GM19463 (cell line): ENCODE measurements around the gene TBL2.
A peak's percentile ranks its signal among the peaks of the same experiment; 100 is the strongest.
"Not testable (repeated sequence)": the region's sequence is repeated elsewhere in the genome, so short reads cannot be mapped to it uniquely, and the experiment has no call there.

Source experiments
- ATAC-seq: cut with Tn5 transposase; IDR thresholded peaks from one replicate; pipeline ENCODE4 v1.9.1; 2021; ENCODE audit warnings: mild to moderate bottlenecking, moderate library complexity; ENCODE audit not compliant: unreplicated experiment

Gene TBL2

DNA sequence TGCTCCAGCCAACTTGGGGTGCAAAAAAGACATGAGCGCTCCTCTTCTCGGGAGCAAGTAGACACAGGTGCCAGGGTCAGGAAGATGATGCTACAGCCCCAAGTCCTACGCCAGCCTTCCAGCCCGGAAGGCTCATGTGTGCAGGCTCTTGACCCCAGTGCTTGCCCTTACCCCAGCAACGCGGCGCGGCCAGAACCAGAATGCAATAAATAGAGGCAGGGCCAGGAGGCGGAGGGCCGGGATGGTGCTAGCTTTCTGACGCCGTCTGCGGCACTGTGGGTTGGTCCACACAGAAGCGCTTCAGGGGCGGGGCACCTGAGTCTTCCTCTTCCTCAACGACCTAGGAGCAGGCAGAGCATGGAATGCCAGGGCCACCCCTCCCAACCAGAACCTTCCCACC lies 41.3 kb downstream of the TBL2 start:
- ATAC-seq = no peak

DNA sequence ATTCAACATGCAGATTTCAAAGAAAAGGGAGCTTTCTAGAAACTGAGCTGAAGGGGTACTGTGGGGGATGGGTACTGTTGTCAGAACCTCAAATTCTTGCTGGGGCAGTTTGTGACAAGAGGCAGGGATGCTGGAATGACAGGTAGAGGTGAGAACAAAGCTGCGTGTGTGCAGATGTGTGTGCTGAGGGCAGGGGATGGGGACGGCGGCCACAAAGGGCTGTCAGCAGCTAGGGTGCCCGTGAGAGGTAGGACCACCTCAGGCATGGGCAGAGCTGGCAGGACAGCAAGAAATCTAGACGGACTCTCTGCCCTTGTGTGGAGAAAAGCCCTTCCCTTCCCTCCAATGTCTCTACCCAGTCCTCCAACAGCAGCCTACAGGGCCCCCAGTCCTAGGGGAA lies 41.9 kb downstream of the TBL2 start:
- ATAC-seq = no peak

DNA sequence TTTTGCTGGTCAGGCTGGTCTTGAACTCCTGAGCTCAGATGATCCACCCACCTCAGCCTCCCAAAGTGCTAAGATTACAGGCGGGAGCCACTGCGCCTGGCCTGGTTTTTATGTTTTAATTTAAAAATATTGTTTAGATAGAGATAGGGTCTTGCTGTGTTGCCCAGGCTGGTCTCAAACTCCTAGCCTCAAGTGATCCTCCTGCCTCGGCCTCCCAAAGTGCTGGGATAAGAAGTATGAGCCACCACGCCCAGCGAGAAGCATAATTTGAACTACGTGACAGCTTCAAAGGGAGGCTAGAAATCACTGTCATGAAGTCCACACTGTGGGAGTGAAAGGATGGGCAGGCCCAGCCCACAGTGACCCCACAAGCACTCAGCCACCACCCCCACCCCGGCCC lies 42.5 kb downstream of the TBL2 start:
- not testable (repeated sequence) for ATAC-seq

DNA sequence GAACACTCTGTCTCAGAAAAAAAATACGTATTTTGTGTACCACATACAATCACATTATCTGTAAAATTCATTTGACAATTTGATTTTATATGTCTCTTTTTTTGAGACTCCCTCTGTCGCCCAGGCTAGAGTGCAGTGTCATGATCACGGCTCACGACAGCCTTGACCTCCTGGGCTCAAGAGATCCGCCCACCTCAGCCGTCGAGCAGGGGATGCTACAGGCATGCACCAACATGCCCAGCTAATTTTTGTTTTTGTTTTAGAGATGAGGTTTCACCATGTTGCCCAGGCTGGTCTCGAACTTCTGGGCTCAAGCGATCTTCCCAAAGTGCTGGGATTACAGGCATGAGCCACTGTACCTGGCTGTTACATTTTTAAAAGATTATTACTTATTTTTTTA lies 44.6 kb downstream of the TBL2 start:
- no peak for ATAC-seq

DNA sequence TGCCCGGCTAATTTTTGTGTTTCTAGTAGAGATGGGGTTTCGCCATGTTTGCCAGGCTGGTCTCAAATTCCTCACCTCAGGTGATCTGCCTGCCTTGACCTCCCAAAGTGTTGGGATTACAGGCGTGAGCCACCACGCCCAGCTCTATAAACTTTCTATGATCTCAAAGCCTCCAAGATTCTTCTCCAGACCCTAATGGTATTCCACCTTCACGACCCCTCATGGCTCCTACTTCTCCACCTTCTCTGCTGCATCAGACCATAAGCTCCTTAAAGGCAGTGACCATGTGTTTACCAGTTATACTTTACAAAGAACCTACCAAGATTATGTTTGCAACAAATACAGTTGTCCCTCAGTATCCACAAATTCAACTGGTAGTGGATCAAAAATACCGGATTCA lies 46.2 kb downstream of the TBL2 start:
- no peak for ATAC-seq

DNA sequence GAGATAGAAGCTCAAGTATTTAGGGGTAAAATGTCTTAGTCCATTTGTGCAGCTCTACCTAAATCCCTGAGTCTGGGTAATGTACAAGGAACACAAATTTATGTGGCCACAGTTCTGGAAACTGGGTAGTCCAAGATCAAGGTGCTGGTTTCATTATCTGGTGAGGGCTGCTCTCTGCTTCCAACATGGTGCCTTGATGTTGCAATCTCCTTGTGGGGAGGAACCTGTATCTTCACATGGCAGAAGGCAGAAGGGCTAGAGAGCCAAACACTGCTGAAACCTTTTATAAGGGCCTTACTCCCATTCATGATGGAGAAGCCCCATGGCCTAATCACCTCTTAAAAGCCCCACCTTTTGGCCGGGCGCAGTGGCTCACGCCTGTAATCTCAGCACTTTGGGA lies 47.6 kb downstream of the TBL2 start:
- no peak for ATAC-seq

DNA sequence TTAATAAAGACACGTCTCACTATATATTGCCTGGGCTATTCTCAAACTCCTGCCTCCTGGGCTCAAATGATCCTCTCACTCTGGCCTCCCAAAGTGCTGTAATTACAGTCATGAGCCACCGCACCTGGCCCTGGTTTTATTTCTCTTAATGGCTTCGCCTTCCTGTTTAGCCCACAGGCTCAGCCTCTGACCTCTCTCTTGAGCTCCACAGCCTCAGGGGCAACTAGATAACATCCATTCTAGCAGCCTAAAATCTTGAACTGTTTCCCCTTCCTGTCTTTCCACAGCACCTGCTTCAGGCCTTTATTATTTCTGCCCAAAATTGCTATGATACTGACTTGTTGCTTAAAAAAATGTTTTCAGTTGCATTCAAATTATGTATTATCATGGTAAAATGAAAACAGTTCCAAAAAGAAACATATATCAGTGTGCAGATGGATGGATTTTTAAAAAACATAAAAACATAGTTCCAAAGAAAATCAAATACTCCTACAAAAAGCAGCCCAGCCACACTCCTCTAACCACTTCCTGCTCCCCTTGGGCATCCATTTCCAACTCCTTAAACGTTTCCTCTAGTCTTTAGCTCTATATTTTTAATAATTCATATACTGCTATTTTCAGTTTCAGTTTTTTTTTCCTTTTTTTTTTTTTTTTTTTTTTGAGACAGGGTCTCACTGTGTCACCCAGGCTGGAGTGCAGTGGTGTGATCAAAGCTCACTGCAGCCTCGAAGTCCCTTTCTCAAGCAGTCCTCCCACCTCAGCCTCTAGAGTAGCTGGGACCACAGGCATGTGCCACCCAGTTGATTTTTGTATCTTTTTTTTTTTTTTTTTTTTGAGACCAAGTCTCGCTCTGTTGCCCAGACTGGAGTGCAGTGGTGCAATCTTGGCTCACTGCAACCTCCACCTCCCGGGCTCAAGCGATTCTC lies 51.2 kb downstream of the TBL2 start:
- ATAC-seq = no peak

DNA sequence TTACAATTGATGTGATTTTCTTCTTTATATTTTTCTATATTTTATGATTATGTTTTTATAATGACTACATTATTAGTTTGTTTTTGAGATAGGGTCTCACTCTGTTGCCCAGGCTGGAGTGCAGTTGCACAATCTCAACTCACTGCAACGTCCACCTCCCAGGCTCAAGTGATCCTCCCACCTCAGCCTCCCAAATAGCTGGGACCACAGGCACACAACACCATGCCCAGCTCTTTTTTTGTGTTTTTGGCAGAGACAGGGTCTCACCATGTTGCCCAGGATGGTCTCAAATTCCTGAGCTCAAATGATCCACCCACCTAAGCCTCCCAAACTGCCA lies 52.3 kb downstream of the TBL2 start:
- ATAC-seq = not testable (repeated sequence)

DNA sequence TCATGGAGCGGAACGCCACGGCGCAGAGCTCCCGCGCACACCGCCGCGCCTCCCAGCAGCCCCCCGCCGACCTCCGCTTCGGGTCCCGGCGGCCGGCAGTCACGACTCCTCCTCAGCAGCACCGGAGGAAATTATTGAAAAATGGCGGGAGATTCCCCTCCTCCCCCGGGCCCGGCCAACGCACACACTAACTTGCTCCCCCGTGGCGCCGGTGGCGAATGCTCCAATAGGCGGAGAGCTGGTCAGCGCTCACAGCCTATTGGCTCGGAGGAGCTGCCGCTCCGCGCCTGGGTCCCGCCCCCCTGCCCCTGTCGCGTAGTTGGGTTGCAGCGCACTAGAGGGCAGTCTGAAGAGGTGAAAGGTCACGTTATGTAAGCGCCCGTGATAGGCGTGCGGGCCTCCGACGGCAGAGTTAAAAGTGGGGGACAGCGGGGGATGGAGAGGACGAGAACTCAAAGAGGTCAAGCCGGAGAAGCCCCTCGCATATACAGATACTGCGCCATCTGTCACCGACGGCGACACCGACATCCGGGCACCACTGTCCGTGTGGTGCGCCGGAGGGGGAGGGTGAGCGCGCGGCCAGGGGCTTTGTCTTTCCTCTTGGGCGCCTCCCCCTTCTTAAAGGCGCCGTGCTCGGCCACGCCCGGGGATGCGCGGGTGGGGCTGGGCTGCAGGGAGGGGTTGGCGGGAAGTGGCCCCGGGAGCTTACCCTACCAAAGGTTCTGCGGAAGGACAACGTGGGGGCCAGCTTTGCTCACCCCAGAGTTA lies 56.1 kb downstream of the TBL2 start, which contains the start of gene BAZ1B:
BAZ1B (minus strand) TSS at position 189 of the 768 bp plus-strand sequence. CDS start 360 bp downstream, outside the sequence.
- peak; percentile 82 for ATAC-seq

DNA sequence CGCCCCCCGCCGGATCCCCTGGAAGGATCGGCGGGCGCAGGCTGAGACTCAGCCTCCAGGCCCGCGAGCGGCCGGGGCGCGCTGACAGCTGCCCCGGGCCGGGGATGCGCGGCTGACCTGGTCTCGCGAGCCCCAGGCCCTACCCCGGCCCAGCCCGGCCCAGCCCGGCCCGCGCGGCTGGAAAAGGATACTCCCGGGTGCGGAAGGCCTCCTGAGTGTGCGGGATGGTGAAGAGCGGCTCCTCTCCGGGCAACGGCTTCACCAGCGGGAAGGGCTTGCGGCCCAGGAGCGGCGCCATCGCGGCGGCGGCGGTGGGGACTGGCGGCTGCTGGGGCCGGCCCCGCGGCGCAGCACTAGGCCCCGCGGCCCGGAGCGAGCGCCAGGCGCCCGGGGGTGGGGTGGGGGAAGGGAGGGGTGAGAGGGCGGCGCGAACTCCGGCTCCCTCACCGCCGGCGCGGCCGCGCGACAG lies 56.7 kb downstream of the TBL2 start:
- ATAC-seq = peak; percentile 46

DNA sequence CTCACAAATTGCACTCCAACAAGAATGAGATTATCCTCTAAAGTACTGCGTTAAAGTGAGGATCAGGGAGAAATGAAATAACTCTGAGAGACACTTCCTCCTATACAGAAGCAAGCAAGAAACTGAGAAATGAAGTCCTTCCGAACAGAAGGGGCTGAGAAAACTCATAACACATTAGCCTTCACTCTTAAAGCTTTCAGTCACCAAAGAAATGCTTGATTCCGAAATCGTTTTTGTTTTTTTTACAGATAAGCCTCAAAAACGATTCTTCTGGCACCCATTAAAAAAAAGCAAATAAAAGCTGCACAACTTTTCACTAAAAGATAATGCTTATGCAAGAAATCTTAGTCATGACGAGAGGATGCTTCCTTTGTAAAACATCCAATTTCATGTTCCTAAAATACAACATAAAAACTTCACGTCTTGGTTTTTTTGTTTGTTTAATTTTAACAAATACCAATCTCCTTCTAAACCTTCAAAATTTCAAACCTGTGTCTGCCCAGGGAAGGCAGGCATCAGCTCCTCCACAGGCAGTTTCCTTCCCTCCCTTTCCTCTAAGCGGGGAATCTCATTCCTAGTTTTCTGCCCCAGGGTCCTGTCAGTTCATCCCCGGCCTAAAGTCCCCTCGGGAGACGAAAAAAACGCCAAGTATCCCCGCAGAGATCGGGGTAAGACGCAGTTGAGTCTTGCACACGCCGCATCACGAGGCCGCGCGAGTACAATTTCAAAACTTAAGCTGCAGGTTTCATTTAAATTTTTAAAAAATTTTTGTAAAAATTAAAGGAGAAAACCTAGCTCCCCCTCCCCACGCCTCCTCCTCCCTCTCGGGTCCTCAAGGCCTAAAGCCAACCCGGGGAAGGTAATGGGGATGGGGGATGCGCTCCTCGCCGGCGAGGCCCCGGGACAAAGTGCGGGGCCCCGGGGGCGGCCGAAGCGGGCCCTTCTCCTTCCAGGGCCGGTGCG lies 57.4 kb downstream of the TBL2 start:
- ATAC-seq = no peak

DNA sequence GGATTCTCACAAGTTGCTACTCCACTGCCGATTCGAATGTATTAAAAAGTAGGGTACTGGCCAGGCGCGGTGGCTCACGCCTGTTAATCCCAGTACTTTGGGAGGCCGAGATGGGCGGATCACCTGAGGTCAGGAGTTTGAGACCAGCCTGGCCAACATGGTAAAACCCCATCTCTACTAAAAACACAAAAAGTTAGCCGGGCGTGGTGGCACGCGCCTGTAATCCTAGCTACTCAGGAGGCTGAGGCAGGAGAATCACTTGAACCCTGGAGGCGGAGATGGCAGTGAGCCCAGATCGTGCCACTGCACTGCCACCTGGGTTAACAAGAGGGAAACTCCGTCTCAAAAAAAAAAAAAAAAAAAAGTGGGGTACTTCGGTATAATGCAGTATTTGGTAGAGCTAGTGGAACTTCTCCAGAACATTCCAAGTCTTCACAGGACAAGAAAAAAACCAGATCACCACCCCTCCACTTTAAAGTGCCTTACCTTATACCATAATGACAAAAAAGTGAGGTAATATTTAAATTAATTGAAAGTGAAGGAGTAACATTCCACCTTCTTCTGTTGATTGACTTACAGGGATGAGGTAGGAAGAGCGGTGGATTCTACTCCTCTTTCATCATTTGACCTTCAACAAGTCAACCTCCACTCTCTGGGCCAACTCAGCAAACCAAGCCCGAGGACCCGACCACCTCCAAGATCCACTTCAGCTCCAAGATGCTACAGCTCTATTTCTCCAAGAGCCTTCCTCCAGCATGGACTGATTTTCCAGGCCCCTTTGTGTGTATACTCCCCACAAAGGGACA lies 58.3 kb downstream of the TBL2 start:
- ATAC-seq = no peak

DNA sequence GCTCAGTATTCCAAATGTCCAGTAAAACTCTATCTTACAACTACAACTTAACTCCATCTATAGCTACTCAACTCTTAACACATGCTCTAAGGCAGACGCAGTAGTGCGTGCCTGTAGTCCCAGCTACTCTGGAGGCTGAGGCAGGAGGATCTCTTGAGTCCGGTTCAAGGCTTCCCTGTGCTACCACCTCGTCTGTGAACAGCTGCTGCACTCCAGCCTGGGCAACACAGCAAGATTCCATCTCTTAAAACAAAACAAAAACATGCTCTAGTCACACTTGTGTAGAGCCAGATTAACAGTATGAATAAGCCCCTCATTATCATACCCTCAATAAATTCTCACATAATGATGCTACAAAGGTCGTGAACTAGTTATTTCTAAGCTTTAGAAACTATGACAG lies 59.9 kb downstream of the TBL2 start:
- no peak for ATAC-seq
